ENCODE data around the gene KANSL2.

KANSL2 gene

DNA sequence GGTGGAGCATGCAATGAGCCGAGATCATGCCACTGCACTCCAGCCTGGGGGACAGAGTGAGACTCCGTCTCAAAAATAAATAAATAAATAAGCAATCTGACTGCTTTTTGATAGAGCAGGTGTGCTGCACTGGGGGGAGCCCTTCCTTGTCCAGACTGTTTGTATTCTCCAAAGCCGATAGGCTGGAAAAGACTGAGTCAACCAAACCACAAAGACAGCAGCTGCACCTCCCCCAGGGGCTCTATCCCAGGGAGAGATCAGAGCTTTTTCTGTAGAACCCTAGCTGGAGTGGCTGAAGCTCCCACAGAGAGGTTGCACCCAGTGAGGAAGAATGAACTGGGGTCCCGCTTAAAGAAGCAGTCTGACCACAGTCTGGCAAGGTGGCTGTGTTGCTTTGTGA is 66.4 kb downstream of the KANSL2 start:
- no peak overlapping the region for H3K4me3 ChIP-seq (IDR thresholded peaks at IDR 0.05; ENCODE audit: insufficient read depth, low read depth, low read length)
- no peaks in the 10 kb centered on the region for H3K4me1 ChIP-seq (ENCODE audit: low read depth, poor library complexity, severe bottlenecking)
- H2AFZ ChIP-seq (ENCODE audit: low read depth) = no peak overlapping the region
- no peak overlapping the region for H3K4me2 ChIP-seq
- H4K20me1 ChIP-seq (ENCODE audit: insufficient read depth) = no peaks in the 10 kb centered on the region
- no peaks in the 10 kb centered on the region for H3K36me3 ChIP-seq (ENCODE audit: insufficient read depth)
- H3K9ac ChIP-seq = no peak overlapping the region
- H3K27me3 ChIP-seq (ENCODE audit: insufficient read depth, low read depth) = no peaks in the 10 kb centered on the region
- H3K27ac ChIP-seq = no peak overlapping the region
- H3K79me2 ChIP-seq (ENCODE audit: insufficient read depth, low read depth) = no peaks in the 10 kb centered on the region
- TF ChIP-seq, protein P1, sequence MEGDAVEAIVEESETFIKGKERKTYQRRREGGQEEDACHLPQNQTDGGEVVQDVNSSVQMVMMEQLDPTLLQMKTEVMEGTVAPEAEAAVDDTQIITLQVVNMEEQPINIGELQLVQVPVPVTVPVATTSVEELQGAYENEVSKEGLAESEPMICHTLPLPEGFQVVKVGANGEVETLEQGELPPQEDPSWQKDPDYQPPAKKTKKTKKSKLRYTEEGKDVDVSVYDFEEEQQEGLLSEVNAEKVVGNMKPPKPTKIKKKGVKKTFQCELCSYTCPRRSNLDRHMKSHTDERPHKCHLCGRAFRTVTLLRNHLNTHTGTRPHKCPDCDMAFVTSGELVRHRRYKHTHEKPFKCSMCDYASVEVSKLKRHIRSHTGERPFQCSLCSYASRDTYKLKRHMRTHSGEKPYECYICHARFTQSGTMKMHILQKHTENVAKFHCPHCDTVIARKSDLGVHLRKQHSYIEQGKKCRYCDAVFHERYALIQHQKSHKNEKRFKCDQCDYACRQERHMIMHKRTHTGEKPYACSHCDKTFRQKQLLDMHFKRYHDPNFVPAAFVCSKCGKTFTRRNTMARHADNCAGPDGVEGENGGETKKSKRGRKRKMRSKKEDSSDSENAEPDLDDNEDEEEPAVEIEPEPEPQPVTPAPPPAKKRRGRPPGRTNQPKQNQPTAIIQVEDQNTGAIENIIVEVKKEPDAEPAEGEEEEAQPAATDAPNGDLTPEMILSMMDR (conservative IDR thresholded peaks at IDR 0.05; ENCODE audit: low read depth, low read length) = no peak

DNA sequence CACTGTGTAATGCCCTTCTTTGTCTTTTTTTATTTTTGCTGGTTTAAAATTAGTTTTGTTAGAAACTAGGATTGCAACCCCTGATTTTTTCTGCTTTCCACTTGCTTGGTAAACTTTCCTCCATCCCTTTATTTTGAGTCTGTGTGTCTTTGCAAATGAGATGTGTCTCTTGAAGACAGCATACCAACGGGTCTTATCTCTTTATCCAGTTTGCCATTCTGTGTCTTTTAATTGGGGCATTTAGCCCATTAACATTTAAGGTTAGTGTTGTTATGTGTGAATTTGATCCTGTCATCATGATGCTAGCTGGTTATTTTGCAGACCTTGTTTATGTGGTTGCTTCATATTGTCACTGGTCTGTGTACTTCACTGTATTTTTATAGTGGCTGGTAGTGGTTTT is 68.7 kb downstream of the KANSL2 start:
- no peaks in the 10 kb centered on the region for H3K79me2 ChIP-seq (ENCODE audit: insufficient read depth, low read depth)
- H3K4me1 ChIP-seq (ENCODE audit: low read depth, poor library complexity, severe bottlenecking) = no peaks in the 10 kb centered on the region
- H3K9ac ChIP-seq = no peak overlapping the region
- H3K4me3 ChIP-seq (IDR thresholded peaks at IDR 0.05; ENCODE audit: insufficient read depth, low read depth, low read length) = no peak overlapping the region
- no peaks in the 10 kb centered on the region for H4K20me1 ChIP-seq (ENCODE audit: insufficient read depth)
- H3K27ac ChIP-seq = no peak overlapping the region
- H3K36me3 ChIP-seq (ENCODE audit: insufficient read depth) = no peaks in the 10 kb centered on the region
- H2AFZ ChIP-seq (ENCODE audit: low read depth) = no peak overlapping the region
- TF ChIP-seq, protein P1 (conservative IDR thresholded peaks at IDR 0.05; ENCODE audit: low read depth, low read length) = no peak
- no peak overlapping the region for H3K4me2 ChIP-seq
- no peaks in the 10 kb centered on the region for H3K27me3 ChIP-seq (ENCODE audit: insufficient read depth, low read depth)

All from KMS-11 (cell line).